ENCODE measurements around the gene ZFPM1.

GRCh38 chr16:88412766-88413165 is 40.3 kb upstream of the ZFPM1 start:
- no peak for TF ChIP-seq CTCF (conservative IDR thresholded peaks at IDR 0.05)
- TF ChIP-seq ZFX (IDR thresholded peaks at IDR 0.05) = no peak
